ENCODE data around the gene NUDT19.
"Not testable (repeated sequence)": the region's sequence is repeated elsewhere in the genome, so short reads cannot be mapped to it uniquely, and the experiment has no call there.

Gene NUDT19

DNA sequence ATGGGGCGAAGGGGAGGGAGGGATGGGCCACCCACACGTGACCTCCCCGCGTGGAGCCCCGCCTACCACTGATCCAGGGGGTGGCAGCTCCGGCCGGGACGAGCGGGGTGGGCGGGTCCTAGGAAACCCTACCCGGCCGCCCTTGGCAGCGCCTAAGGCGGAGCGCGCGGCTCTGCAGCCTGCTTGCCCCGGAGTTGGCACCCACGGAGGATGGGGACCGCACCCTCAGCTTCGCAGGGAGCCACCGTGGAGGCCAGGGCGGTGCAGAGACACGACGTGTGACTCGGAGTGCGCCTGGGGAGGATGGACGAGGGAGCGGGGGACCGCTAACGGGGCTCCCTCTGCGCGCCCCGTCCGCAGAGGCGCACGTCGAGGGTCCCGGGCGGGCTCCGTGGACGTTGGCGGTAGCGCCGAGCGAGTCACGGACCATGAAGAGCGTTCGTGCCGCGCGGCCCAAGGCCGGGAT lies 15.9 kb upstream of the NUDT19 start, which contains the start of gene RGS9BP:
RGS9BP (plus strand) TSS at position 129 of the 466 bp plus-strand sequence. CDS start 416 bp downstream, outside the sequence.
- peak; percentile 93 for DNase-seq

DNA sequence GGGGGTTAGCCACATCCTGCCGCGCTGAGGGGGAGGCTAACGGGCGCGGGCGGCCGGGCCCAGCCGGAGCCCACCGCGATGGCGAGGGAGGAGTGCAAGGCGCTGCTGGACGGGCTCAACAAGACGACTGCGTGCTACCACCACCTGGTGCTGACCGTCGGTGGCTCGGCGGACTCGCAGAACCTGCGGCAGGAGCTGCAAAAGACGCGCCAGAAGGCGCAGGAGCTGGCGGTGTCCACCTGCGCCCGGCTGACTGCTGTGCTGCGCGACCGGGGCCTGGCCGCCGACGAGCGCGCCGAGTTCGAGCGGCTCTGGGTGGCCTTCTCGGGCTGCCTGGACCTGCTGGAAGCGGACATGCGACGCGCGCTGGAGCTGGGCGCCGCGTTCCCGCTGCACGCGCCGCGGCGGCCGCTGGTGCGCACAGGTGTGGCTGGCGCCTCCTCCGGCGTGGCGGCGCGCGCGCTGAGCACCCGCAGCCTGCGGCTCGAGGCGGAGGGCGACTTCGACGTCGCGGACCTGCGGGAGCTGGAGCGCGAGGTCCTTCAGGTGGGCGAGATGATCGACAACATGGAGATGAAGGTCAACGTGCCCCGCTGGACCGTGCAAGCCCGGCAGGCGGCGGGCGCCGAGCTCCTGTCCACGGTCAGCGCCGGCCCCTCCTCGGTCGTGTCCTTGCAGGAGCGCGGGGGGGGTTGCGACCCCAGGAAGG lies 15.3 kb upstream of the NUDT19 start:
- peak; percentile 76 for DNase-seq

DNA sequence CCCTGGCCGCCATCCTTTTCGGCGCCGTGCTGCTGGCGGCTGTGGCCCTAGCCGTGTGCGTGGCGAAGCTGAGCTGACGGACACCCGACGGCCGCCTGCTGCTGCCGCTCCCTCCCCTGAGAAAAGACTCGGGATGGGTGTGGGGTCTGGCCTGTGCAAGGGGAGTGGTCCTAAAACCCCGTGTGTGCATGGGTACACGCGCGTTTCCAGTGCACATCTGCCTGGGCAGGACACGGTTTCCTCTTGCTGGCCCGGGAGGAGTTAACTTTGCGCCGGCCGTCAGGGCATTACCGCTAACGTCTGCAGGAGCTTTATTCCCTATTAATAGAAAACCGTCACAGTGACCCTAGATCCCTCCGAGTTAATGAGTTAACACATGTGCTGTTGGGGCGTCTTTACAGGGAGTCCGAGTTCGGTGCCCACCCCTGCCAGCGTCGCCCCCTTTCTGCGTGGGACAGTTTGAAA lies 14.7 kb upstream of the NUDT19 start:
- DNase-seq, result no peak

DNA sequence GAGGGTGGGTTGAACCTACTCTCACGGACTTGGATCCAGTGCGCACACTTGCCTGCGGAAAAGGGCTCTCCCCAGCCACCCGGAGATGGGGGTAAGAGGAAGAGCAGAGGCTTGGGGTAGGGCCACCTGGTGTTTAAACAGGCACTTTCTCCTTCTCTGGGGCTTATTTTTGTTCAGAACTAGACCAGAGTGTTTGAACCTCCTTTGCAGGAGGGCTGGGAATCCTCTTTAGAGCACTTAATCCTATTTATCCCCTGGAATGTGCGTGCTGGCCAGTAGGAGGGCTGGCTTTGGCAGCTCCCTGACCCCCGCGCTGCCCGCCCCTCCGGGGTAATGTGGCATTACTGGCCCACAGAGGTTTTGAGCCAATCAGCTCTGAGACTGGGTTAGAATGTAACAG lies 14.0 kb upstream of the NUDT19 start:
- no peak for DNase-seq

DNA sequence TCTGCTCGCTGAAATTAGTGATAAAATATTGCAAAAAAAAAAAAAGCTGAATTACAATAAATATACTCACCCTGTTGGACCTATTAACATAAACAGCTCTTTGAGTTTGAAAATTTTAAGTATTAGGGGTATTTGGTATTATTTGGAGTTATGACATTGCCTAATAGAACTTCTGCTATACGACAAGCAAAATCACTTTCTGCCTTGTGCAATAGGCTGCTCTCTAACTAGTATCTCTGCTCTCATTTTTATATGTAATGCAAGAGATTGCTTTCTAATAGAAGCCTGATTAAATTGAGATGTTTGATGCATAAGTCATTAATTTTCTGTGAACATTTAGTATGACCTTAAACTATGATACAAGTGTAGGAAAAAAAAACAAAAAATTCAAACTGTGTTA lies 10.6 kb upstream of the NUDT19 start:
- no peak for DNase-seq

DNA sequence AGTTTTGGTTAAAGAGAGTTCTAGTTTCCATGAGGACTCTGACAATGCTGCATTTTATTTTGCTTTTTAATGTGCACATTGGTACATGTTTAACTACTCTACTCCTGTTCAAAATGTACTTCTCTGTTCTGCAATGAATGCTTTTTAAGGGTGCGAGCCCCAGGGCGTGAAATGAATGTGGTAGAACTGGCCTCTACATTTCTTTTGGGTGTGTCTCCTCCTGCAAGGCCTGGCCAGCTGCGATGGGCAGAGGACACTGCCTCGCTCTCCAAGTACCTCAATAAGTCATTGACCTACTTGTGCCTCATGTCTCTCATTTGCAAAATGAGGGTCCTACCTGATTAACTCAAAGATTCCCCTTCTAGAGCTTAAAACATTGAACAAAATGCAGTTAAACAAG lies 9.3 kb upstream of the NUDT19 start:
- no peak for DNase-seq

DNA sequence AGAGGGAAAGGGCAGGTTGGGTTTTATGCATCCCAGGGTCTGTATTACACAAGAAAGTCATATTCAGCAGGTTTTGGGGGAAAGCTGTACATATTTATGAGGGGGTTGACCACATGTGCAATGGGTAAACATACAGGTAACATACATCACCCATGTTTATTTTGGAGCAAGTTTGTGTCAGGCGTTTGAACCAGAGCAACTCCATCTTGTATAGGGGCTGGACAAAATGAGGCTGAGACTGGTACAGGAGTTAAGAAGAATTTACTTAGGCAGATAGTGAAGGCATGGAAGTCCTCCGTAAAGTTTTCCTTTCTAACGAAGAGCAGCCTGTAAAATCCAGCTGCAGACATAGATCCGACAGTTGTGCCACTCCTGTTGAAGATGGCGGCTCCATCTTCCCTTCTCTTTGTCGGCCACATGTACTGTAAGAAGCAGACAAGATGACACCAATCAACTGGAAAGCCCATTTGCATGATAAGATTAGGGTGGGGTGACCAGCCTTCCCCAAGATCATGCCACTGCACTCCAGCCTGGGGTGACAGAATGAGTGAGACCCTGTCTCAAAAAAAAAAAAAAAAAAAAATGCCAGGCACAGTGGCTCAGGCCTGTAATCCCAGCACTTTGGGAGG lies 4.7 kb upstream of the NUDT19 start:
- DNase-seq, result no peak

DNA sequence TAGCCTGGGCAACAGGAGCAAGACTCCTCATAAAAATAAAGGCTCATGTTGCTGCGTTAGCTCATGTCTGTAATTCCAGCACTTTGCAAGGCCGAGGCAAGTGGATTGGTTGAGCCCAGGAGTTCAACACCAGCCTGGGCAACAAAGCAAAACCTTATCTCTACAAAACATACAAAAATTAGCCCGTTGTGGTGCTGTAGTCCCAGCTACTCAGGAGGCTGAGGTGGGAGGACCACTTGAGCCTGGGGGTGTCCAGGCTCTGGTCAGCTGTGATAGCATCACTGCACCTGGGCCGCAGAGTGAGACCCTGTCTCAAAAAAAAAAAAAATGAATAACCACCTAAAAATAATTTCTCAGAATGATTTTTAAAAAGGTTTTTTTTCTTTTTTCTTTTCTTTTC lies 3.9 kb upstream of the NUDT19 start:
- no peak for DNase-seq

DNA sequence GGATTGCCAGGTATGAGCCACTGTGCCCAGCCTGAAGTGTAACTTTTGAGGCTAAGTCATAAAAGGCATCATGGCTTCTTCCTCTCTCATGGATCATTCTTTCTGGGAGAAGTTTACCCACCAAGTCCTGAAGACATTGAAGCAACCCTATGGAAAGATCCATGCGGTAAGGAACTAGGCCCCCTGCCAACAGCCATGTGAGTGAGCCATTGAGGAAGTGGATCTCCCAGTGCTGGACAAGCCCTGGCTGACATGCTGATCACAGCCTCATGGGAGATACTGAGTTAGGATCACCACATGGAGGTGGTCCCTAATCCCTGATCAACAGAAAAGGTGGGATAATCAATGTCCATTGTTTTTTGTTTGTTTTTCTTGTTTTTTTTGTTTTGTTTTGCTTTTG lies 3.3 kb upstream of the NUDT19 start:
- DNase-seq, result no peak

DNA sequence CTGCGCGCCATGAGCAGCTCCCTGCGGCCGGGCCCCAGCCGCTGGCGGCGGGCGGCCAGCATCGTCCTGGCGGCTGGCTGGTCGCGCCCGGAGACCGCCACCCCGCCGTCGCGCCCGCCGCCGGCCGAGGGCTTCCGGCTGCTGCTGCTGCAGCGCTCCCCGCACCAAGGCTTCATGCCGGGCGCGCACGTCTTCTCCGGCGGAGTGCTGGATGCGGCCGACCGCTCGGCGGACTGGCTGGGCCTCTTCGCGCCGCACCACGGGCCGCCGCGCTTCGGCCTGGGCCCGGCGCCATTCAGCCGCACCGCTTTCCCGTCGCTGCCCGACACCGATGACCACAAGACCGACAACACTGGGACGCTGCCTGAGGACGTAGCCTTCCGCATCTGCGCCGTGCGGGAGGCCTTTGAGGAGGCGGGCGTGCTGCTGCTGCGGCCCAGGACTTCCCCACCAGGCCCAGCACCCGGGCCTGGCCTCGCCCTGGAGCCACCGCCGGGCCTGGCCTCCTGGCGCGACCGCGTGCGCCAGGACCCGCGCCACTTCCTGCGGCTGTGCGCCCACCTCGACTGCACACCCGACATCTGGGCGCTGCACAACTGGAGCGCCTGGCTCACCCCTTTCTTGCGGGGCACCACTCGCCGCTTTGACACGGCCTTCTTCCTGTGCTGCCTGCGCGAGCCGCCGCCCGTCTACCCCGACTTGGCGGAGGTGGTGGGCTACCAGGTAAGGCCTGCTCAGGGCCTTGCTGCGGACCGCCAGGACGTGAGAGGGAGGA lies 518 bp downstream of the NUDT19 start:
- peak; percentile 63 for DNase-seq

DNA sequence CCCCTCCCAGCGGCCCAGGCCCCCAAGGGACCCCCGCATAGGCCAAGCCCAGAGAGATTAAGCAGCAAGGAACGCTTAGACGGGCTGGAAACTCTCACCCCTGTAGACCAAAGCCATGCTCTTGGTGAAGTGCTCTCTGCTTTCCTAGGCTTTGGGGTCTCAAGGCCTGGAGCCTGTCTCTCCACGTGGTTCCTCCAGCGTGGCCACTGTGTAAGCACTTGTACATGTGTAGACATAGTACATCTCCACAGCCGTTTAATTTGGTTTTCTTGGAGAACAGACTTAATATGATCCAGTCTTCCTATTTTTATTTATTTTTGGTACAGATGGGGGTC lies 1.1 kb downstream of the NUDT19 start:
- no peak for DNase-seq

DNA sequence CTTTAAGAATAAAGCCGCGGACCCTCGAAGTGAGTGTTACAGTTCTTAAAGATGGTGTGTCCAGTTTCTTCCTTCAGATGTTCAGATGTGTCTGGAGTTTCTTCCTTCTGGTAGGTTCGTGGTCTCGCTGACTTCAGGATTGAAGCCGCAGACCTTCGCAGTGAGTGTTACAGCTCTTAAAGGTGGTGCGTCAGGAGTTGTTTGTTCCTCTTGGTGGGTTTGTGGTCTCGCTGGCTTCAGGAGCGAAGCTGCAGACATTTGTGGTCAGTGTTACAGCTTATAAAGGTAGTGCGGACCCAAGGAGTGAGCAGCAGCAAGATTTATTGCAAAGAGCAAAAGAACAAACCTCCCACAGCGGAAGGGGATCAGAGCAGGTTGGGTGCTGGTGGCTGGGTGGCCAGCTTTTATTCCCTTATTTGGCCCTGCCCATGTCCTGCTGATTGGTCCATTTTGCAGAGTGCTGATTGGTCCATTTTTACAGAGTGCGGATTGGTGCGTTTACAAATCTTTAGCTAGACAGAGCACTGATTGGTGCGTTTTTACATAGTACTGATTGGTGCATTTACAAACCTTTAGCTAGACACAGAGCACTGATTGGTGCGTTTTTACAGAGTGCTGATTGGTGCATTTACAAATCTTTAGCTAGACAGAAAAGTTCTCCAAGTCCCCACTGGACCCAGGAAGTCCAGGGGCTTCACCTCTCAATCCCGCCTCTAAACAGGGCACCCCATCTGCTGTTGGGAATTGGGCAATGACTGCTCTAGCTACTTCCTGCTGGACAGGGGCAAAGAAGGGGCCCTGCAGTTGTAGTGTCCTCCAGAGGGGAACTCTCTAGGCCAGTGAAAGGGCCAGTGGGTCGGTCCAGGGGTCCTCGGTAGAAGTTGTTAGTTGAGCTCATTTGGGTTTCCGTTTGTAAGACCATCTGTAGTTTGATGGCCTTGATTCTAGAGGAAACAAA lies 1.8 kb downstream of the NUDT19 start:
- DNase-seq, result not testable (repeated sequence)

DNA sequence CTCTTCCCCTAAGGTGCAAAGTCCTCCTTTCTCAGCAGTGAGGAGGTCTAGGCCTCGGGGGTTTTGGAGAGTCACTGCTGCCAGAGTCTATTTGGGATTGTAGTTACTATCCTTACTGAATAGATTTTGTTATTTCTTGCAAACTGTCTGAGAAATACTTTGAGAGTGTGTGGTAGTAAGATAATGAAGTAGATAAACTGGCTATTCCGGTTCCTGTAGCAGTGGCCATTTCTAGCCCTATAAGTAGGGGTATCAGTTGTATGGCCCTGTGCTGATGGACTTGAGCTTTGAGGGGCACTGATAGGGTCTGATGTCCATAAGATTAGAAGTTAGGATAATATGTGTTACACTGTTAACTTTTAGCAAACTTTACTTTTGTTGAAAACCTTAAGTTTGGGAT lies 2.7 kb downstream of the NUDT19 start:
- DNase-seq, result not testable (repeated sequence)

DNA sequence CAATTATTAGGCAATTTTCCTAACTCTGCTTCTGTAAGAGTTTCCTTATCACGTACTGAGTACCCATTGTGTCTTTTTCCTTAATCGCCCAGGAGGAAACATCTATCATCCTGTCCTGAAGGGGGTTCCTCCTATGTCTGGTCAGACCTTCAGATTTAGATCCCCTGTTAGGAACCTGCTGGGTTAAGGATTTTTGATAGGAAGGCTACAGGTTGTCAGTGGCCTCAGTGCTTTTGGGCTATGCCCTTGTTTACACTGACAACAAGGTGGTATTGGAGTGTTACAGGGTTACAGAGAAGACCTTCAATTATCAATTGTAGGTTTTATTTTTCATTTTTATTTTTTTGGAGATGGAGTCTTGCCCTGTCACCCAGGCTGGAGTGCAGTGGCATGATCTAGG lies 3.2 kb downstream of the NUDT19 start:
- not testable (repeated sequence) for DNase-seq

DNA sequence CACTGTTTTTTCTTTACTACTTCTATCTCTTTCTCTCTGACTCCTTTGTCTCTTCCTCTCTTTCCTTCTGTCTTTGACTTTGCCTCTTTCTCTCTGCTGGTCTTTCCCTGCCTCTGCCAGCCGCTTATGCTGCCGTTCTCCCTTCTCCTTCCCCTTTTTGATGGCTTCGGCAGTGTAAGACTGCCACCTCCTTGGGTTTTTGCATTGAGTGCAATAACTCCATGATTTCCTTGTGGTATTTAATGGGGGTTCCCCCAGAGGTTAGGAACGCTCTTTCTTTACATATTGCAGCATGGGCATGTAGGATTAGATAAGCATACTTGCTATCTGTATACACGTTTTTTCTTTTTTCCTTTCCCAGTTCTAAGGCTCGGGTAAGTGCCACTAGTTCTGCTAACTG lies 3.9 kb downstream of the NUDT19 start:
- not testable (repeated sequence) for DNase-seq

DNA sequence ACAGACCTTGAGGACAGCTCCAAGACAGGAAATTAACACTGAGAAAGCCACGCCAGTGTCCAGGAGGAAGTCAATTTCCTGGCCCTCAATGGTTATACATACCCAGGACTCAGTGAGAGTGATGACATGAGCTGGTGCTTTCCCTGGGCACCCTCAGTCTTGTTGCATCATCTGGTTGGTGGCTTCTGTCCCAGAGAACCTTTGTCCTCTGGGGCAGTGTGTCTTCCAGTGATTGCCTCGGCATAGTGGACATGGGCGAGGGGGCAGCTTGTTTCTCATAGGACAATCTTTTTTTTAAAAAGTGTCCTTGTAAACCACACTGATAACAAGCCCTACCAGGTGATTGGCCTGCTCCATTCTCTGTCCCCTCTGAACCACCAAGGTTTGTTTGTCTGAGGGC lies 5.2 kb downstream of the NUDT19 start:
- not testable (repeated sequence) for DNase-seq

DNA sequence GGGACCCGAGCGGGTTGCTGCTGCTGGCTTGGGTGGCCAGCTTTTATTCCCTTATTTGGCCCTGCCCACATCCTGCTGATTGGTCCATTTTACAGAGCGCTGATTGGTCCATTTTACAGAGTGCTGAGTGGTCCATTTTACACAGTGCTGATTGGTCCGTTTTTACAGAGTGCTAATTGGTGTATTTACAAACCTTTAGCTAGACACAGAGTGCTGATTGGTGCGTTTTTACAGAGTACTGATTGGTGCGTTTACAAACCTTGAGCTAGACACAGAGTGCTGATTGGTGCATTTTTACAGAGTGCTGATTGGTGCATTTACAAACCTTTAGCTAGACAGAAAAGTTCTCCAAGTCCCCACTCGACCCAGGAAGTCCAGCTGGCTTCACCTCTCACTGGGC lies 8.5 kb downstream of the NUDT19 start:
- DNase-seq, result not testable (repeated sequence)

DNA sequence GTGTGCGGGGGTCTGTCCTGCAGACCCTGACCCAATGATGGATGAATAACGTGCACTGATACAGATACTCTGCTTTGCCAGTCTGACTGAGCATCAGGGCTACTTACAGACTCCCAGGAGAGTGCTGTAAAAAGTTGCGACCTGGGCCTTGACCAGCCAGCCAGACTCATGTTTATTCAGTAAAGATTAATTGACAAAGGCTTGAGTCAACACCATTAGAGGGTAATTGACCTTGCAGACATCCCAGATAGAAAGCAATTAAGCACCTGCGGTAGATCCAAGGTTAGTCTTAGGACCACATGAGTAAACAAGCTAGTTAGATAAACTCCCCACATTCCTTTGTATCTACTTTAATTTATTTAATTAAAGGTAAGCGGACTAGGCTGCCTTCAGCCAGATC lies 10.4 kb downstream of the NUDT19 start:
- no peak for DNase-seq

DNA sequence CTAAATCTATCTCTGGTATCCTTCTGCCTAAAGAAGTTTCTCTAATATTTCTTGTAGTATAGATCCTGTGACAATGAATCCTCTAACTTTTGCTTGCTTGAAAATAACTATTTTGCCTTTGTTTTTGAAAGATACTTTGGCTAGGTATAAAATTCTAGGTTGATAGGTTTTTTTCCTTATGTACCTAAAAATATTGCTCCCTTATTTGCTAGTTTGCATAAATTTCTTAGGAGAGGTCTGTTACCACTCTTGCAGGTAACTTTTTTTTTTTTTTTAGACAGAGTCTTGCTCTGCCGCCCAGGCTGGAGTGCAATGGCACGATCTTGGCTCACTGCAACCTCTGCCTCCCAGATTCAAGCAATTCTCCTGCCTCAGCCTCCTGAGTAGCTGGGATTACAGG lies 12.4 kb downstream of the NUDT19 start:
- not testable (repeated sequence) for DNase-seq

DNA sequence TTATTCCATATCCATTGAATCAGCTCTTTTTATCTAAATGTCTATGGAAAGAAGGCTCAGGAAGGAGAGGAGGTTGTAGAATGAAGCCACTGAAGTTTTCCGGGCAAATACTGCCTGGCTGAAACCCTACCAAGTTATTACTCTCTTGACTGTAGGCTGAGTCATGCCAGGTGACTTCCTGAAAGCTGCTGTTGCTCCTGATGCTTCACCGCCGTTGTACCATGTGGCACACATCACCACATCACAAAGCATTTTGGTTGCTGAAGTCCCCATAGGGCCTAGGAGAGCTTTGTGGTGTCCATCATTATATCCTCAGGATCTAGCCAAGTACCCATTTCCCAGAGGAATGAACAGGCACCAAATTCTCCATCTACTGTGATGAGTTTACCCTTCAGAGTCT lies 16.8 kb downstream of the NUDT19 start:
- DNase-seq, result no peak

DNA sequence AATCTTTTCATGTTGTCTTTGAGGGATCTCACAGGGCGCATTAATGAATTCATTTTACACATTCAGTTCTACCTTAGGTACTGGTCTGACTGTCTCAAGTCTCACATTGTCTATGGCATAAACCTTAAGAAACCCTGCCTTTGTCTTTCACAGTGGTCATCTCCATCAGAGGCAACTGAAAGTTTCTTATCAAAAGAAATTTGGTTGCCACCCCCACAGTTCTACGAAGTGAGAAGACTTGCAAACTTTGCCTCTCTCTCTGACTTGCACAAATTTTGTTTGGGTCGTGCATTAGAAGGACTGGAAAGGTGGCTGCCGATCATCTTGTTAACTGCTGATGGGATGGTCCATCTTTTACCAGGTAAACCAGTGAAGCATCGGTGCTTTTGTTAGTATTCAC lies 17.4 kb downstream of the NUDT19 start:
- DNase-seq, result no peak

DNA sequence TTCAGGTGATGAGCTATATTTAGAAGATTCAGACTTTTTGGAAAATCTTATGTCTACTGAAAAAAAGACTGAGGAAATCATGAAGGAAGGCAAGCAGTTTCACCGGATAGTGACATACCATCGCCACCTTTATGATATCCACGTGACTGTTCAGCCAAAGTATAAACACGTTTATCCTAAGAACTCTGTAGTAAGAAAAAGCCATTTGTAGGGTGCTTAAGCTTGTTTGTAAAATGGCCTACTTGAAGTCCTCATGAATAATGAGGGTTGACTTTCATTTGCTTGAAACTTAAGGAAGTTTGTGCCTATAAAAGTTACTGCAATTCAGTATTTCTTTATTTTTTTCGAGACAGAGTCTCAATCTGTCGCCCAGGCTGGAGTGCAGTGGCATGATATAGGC lies 20.1 kb downstream of the NUDT19 start:
- DNase-seq, result no peak

DNA sequence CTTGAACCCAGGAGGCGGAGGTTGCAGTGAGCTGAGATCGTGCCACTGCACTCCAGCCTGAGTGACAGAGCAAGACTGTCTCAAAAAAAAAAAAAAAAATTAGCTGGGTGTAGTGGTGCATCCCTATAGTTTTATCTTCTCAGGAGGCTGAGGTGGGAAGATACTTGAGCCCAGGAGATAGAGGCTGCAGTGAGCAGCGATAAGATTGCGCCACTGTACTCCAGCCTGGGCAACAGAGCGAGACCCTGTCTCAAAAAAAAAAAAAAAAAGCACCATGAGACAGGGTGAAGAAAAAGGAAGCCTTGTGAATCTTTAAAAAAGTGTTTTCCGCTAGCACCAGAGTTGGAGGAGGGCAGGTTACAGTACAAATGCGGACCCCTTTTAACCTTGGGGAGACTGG lies 24.6 kb downstream of the NUDT19 start:
- DNase-seq, result not testable (repeated sequence)
